GM18909 (cell line): Measurements from ENCODE around the gene HMG20B.
"Not testable (repeated sequence)": the region's sequence is repeated elsewhere in the genome, so short reads cannot be mapped to it uniquely, and the experiment has no call there.

Source experiments
- ATAC-seq: cut with Tn5 transposase; IDR thresholded peaks from one replicate; pipeline ENCODE4 v1.9.1; 2021; ENCODE audit warnings: mild to moderate bottlenecking; ENCODE audit not compliant: unreplicated experiment, poor library complexity

HMG20B gene

DNA sequence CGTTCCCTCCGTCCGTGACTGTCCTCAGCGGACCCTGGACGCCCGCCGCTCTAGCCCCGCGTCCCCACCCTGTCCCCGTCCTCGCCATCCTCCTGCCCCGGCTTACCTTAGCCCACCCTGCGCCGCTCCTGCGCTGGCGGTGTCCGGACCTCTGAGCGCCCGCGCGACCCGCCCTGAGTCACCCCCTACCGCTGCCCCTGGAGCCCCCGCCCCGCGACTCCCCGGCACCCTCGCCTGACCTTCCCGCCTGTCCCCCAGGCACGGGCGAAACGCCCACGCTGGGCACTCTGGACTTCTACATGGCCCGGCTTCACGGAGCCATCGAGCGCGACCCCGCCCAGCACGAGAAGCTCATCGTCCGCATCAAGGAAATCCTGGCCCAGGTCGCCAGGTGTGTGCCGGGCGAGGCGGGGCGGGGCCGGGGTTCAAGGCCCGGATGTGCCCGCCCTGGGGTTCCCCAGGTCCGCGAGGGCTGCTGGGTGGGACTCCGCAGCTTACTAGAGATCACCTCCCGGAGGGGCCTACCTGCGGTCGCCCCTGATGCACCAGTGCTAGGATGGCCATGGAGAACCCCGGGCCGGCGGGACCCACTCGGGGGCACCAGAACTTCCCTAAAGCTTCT lies 5.1 kb downstream of the HMG20B start:
- ATAC-seq = no peak

DNA sequence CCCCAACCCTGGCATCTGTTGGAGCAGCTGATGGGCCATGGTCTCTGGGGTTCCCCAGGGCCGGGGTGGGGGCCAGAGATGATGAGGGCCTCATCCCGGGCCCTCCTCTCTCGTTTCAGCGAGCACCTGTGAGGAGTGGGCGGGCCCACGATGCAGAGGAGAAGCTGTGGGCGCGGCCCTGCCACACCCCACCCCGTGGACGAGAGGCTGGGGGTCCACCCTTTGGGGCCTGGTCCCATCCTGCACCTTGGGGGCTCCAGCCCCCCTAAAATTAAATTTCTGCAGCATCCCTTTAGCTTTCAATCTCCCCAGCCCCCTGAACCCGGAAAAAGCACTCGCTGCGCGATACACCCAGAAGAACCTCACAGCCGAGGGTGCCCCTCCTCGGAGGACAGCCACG lies 5.6 kb downstream of the HMG20B start:
- no peak for ATAC-seq

DNA sequence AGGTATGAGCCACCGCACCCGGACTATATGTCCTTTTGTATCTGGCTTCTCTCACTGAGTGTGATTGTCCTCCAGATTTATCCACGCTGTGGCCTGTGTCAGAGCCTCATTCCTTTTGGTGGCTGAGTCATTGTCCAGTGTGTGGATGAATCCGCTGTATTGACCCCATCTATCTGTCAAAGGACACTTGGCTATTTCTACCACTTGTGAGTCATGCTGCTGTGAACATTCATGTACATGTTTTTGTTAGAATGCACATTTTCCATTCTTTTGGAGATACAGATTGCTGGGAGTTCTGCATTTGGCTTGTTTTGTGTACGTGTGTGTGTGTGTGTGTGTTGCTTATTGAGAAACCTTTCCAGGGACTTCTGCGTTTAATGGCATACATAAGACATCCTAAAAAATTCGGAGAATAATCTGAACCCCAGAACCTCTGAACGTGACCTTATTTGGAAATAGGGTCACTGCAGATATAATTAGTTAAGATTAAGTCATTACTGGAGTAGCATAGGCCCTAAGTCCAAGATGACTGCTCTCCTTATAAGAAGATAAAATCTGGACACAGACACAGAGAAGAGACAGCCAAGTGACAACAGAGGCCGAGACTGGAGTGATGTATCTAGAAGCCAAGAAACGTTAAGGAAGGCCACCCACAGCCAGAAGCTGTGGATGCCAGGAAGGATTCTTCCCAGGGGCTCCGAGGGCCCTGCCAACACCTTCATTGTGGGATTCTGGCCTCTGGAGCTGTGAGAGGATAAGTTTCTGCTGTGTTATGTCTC lies 7.6 kb downstream of the HMG20B start:
- ATAC-seq = no peak

DNA sequence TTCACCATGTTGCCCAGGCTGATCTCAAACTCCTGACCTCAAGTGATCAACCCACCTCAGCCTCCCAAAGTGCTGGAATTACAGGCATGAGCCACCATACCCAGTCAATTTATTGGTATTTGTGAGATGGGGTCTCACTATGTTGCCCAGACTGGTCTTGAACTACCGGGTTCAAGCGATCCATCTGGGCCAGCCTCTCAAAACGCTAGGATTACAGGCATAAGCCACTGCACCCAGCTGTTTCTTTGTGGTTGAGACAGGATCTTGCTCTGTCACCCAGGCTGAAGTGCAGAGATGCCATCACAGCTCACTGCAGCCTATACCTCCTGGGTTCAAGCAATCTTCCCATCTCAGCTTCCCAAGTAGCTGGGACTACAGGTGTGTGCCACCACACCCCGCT lies 9.0 kb downstream of the HMG20B start:
- not testable (repeated sequence) for ATAC-seq

DNA sequence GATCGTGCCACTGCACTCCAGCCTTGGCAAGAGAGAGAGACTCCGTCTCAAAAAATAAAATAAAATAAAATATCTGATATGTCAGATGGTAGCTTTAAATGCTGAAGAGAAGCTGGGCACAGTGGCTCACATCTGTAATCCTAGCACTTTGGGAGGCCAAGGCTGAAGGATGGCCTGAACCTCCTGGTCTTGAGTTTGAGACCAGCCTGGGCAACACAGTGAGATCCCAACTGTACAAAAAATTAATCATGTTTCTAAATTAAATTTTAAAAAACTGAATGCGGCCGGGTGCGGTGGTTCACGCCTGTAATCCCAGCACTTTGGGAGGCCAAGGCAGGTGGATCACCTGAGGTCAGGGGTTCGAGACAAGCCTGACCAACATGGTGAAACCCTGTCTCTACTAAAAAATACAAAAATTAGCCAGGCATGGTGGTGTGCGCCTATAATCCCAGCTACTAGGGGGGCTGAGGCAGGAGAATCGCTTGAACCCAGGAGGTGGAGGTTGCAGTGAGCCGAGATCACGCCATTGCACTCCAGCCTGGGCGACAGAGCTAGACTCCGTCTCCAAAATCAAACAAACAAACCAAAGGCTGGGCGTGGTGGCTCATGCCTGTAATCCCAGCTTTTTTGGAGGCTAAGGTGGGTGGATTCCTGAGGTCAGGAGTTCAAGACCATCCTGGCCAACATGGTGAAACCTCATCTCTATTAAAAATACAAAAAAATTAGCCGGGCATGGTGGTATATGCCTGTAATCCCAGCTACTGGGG lies 11.5 kb downstream of the HMG20B start:
- ATAC-seq = not testable (repeated sequence)

DNA sequence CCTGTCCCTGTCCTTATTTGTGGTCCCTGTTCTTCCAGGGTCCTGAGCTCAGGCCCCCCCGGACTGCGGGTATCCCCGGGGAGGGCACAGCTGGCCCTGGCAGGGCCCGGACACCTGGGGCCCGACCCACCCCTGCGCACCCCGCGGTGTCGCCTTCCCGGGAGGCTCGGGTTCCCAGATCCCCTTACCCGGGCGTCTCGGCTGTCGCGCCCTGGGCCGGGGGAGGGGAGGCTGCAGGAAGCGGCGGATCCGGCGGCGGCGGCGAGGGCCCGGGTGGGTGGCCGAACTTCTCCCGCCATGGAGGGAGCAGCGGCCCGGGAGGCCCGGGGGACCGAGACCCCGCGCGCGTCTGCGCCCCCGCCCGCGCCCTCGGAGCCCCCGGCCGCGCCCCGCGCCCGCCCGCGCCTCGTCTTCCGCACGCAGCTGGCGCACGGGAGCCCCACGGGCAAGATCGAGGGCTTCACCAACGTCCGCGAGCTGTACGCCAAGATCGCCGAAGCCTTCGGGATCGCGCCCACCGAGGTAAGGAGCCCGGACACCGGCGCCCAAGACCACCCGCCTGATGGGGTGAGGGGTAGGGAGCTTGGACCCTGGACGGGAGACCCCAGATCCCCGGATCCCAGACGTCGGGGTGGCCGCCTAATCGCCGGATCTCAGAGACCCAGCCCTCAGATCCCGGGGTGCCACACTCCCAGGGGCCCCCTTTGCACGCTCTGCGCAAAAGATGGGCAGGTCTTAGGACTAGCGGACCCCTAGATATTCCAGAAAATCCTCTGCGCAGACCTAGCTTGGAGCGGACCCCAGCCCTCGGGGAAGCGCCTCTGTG lies 12.8 kb downstream of the HMG20B start, which contains the start of gene GIPC3:
Gene GIPC3, plus strand, starts transcription at position 178 of the 826 bp plus-strand sequence. Its CDS starts 120 bp downstream, at position 298.
- ATAC-seq = no peak

DNA sequence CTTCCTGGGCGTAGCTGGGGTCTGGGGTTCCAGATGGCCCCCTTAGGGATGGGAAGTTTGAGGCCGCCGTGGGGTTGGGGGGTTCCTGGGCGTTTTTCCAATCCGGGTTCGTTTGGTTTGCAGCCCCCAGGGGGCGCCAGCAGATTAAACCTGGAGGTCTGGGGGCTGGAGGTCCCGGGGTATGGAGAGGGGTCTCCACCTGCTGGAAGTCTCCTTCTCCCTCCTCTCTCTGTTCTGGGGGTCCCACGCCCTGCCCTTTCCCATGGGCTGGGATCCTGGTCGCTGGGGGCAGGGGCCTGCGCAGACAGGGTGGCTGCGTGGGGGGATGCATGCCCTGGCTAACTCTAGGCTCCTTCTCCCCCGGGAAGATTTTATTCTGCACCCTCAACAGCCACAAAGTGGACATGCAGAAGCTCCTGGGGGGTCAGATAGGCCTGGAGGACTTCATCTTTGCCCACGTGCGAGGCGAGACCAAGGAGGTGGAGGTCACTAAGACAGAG lies 13.4 kb downstream of the HMG20B start:
- ATAC-seq = no peak

DNA sequence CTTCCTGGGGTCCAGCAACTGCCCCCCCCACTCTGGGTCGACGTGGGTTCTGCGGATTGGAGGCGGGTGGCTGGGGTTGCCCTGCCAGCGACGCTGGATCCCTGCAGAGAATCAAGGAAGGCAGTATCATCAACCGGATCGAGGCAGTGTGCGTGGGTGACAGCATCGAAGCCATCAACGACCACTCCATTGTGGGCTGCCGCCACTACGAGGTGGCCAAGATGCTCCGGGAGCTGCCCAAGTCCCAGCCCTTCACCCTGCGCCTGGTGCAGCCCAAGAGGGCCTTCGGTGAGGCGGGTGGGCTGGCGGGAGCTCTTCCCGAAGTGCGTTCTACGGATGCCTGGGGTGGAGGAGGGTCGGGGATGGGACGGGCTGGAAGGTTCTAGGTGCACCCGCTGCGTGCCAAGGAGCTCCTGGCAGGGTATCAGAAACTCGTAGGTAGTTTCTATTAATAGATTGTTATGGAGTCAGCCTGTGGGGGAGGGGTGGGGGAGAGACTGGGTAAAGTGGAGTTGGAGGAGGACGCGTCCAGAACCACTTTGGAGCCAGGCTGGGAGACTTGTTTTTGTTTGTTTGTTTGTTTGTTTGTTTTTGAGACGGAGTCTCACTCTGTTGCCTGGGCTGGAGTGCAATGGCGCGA lies 14.1 kb downstream of the HMG20B start:
- ATAC-seq = no peak

DNA sequence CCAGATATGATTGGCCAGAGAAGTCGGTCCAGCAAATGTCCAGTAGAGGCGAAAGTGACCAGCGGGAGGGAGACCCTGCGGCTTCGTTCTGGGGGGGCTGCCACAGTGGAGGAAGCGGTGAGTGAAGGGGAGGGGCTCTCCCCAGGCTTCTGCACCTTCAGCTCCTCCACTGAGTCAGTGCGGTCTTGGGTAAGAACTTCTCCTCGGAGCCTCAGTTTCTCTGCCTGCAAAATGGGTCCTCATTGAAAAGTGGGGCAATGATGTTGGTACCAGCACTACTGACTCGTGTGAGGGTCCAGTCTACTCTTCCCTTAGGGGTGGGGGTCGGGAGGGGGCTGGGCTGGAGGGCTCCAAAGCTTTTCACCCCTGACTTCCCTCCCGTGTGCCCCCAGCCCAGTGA lies 16.7 kb downstream of the HMG20B start:
- ATAC-seq = no peak

DNA sequence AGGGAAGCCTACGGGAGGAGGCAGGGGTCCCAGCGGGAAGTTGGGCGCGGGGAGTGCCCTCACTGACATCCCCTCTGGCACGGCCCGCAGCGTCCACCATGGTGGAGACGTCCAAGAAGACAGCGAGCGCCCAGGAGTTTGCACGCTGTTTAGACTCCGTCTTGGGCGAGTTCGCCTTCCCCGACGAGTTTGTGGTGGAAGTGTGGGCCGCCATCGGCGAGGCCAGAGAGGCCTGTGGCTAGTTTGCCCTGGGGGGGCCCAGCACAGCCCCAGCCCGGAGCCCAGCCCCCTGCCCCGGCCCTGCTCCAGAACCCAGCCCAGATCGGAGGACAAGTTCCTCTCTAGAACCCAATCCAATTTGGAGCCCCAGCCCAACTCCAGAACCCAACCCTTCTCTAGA lies 17.2 kb downstream of the HMG20B start:
- no peak for ATAC-seq

DNA sequence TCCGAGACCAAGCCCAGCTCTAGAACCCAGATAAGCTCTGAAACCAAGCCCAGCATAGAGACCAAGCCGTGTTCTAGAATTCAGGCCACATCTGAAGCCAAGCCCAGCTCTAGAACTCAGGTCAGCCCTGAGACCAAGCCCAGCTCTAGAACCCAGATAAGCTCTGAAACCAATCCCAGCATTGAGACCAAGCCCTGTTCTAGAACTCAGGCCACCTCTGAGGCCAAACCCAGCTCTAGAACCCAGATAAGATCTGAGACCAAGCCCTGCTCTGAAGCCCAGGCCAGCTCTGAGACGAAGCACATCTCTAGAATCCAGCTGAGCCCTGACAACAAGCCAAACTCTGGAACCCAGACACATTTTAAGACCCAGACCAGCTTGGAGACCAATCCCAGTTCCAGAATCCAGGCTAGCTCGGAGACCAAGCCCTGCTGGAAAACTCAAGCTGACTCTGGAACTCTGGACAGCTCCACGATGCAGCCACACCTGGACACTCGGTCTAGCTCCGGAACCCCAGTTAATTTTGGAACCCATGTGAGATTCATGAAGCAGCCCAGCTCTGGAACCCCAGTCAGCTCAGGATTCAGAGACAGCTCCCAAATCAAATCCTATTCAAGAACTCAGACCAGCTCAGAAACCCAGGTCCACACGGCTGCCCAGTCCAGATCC lies 18.4 kb downstream of the HMG20B start:
- no peak for ATAC-seq

DNA sequence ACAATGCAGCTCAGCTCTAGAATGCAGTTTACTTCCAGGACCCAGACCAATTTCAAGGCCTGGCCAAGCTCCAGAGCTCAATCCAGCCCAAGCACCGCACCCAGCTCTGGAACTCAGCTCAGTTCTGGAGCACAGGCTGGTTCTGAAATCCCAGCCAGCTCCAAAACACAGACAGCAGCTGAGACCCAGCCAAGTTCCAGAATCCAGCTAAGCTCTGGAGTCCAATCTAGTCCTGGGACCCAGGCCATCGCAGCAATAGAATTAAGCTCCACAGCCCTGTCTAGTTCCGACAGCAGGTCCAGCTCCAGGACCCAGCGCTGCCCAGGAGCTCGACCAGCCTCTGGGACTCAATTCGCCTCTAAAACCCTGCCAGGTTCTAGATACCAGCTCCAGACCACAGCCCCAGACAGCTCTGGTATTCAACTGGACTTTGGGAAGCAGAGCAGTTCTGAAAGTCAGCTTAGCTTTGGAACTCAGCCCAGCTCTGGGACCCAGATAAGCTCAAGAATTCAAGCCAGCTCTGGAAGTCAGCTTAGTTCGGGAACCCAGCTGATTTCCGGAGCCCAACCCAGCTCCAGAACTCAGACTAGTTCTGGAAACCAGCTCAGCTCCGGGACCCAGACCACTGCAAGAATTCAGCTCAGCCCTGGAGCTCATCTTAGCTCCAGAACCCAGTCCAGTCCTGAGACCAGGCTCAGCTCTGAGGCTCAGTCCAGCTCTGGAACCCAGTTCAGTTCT lies 19.3 kb downstream of the HMG20B start:
- no peak for ATAC-seq

DNA sequence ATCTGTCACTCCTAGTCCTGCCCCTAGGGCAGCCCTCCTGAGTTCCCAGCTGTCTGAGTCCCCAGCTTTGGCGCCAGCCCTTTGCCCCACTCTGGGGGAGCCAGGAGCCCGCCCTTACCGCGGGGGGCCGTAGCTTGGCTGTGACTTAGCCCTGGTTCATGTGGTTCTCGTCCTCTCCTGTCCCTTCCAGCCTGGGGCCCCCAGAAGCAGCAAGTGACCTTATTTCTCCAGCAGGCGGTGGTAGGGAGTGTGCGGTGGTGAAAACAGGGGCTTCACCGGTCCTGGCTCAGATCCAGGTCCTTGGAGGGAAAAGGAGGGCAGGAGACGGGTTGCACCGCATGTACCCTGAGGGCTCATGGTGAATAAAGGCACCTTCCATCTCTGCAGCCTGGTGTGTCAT lies 20.4 kb downstream of the HMG20B start:
- ATAC-seq = no peak

DNA sequence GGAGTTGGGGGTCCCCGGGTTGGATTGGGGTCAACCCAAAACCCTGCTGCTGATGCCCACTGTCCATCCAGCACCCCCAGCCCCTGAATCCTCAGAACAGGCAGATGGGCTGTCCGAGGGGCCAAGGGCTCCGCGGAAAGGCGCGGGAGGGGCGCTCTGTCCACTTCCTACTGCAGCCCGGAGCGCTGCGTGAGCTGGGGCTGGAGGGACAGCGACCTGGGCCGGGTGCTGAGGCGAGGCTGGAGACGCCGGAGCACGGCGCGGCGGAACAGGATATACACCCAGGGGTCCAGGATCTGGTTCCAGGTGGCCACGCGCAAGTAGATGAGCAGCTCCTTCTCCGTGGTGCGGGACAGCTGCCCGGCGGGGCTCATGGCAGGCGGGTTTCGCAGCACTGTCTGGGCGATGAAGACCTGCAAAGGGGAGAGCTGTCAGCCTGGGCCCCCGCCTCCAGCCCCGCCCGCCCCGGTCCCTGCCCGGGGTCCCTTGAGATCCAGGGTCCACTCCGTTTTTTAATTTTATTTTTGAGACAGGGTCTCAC lies 22.8 kb downstream of the HMG20B start:
- no peak for ATAC-seq

DNA sequence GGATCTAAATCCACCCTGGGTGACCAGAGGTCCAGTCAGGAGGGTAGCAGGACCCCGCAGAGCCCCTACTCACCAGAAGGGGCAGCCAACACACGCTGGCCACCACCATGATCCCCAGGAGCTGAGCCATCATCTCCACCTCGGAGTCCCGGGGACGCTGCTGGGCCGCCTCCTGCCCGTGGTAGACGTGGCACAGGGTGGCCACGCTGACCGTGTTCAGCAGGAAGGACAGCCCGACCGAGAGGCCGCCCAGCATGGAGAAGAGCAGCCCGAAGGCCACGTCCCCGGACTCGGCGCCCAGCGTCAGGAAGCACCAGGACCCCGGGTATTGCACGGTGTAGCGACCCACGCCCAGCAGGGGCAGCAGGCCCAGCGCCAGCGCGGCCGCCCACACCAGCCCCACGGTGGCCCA lies 27.0 kb downstream of the HMG20B start:
- no peak for ATAC-seq

DNA sequence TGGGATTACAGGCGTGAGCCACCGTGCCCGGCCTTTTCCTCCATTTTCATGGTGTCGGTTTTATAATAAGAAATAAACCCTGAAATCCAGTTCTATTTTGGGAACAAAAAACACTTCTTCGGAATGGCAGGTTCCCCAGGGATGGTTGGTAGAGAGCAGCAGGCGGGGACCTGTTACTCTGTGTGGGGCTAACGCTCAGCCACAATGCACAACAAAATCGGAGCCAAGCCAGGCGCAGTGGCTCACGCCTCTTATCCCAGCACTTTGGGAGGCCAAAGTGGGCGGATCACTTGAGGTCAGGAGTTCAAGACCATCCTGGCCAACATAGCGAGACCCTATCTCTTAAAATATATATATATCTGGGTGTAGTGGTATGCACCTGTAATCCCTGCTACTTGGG lies 28.3 kb downstream of the HMG20B start:
- no peak for ATAC-seq

DNA sequence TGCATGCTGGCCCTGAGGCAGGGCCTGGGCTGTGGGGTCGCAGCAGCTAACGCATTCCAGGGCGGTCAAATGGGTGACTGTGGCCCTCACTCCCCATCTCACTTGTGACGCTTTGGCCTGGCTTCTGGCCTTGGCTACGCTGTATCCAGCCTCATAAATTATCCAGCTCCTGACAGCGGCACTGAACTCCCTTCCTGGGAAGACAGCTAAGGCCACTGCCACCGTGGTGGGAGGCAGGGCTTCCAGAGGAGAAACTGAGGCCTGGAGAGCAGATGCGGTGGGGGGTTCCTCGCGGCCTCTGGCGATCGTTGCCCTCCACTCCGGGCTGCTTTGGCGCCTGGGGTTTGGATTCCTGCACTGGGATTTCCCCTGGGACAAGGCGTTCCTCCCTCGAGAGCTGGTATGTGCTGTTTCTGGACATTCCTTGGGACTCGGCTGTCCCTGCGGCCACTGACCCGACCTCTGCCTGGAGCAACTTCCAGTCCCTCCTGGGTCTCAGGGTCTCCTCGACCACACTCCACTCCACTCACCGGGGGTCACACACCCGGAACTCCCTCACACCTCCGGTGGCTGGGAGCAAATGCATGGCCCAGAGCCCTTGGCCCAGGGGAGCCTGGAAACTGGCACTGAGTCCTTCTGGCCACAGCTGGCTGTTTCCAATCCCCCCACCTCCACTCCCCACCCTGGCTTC lies 30.5 kb downstream of the HMG20B start:
- ATAC-seq = no peak
